Left ventricle myocardium inferior (tissue), 1 donor: Measurements from ENCODE around the gene TBCD. TPM values are rescaled to one million over a fixed set of nuclear protein-coding genes. Genes with fewer than 3 reads are reported as not detected.

Source experiments
- DNase-seq: peaks from one replicate; pipeline ENCODE4 v3.0.0-alpha.2; 2020
- H3K27ac ChIP-seq: fragments of 200-600 bp; replicated peaks from 2 replicates; pipeline ENCODE4 v1.8.0; 2021
- H3K27me3 ChIP-seq: fragments of 200-600 bp; 2 replicates; pipeline ENCODE4 v1.8.0; 2021; ENCODE audit warnings: low read depth
- H3K36me3 ChIP-seq: fragments of 200-600 bp; 2 replicates; pipeline ENCODE4 v1.8.0; 2021
- H3K4me1 ChIP-seq: fragments of 200-600 bp; 2 replicates; pipeline ENCODE4 v1.8.0; 2021
- H3K4me3 ChIP-seq: fragments of 200-600 bp; 2 replicates; pipeline ENCODE4 v1.8.0; 2021; ENCODE audit warnings: mild to moderate bottlenecking, moderate library complexity
- H3K9me3 ChIP-seq: fragments of 200-600 bp; replicated peaks from 2 replicates; pipeline ENCODE4 v1.8.0; 2021
- intact Hi-C: fragments of 100-400 bp; cut with micrococcal nuclease; formaldehyde crosslinking; loops from one replicate; pipeline ENCODE4 v1.11.0; 2022
- total RNA-seq: library from RNA; stranded (reverse); fragmentation: NEBNext Ultra II Directional; extraction: Animal tissue kit (Norgen Biotek cat#: 25700); gene quantifications from one replicate; pipeline ENCODE4 v1.2.1, GENCODE V29; 2021
- TF ChIP-seq, protein P1 (sequence below): fragments of 200-600 bp; IDR thresholded peaks from 2 replicates; pipeline ENCODE4 v1.8.0; 2021; ENCODE audit warnings: antibody characterized with exemption, mild to moderate bottlenecking, borderline replicate concordance
- donor health status: DM: no; HTN: yes; CAD: no; lungs with severe emphysema.

Gene TBCD
- total RNA-seq, 1 donor from 2014 or later, result 48.0 TPM

GRCh38 chr17:82914375-82914774 is 162.5 kb downstream of the TBCD start:
- H3K9me3 ChIP-seq, result no peaks in the 10 kb centered on the region
- TF ChIP-seq, protein P1, sequence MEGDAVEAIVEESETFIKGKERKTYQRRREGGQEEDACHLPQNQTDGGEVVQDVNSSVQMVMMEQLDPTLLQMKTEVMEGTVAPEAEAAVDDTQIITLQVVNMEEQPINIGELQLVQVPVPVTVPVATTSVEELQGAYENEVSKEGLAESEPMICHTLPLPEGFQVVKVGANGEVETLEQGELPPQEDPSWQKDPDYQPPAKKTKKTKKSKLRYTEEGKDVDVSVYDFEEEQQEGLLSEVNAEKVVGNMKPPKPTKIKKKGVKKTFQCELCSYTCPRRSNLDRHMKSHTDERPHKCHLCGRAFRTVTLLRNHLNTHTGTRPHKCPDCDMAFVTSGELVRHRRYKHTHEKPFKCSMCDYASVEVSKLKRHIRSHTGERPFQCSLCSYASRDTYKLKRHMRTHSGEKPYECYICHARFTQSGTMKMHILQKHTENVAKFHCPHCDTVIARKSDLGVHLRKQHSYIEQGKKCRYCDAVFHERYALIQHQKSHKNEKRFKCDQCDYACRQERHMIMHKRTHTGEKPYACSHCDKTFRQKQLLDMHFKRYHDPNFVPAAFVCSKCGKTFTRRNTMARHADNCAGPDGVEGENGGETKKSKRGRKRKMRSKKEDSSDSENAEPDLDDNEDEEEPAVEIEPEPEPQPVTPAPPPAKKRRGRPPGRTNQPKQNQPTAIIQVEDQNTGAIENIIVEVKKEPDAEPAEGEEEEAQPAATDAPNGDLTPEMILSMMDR, result peak; percentile 57
- peaks cover 29% of the 10 kb centered on the region for H3K4me1 ChIP-seq
- H3K4me3 ChIP-seq, result no peak overlapping the region
- peak overlapping the region; percentile 16 for H3K27ac ChIP-seq
- intact Hi-C loops, result no loop called here
- no peaks in the 10 kb centered on the region for H3K27me3 ChIP-seq
- DNase-seq, result peak; percentile 56
- H3K36me3 ChIP-seq, result peaks cover 9% of the 10 kb centered on the region

DNA sequence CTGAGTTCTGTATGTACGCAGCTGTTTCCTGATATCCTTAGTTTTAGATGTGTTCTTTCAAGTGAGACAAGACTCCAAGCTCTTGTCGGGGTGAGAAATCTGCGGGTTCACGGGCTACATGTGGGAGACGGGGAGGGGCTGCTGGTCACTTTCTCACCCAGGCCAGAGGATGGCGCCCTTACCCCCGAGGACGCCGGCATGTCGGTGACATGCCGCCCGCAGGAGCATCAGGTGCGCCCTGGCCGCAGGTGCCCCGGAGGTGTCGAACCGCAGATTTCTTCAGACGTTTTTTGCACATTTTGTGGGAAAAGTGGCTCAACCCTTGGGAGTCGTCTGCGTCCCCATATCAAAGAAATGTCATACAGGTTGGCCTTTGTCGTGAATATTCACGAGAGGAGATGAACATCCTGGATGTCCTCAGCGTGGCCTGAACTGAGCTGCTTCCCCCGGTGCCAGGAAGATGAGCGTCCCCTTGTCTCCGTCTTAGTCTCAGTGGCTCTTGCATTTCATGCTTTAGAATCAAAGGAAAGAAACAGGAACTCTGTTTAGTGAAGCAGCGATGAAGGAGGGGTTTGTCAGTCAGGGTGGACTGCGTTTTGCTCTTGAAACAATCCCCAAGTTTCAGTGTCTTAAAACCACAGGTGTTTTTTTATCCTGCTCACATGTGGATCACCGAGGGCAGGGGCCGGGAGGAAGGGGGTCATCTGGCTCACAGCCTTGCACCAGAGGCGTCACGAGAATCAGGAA is 163.3 kb downstream of the TBCD start:
- peaks cover 29% of the 10 kb centered on the region for H3K4me1 ChIP-seq
- H3K9me3 ChIP-seq, result no peaks in the 10 kb centered on the region
- H3K27me3 ChIP-seq, result no peaks in the 10 kb centered on the region
- H3K27ac ChIP-seq, result peak overlapping the region; percentile 16
- H3K4me3 ChIP-seq, result no peak overlapping the region
- intact Hi-C loops, result loop anchor here (5.0 kb wide), 1 partner anchor 133 kb away; no protein-coding TSS in a partner anchor
- no peak for DNase-seq
- TF ChIP-seq, protein P1, result no peak
- peaks cover 7% of the 10 kb centered on the region for H3K36me3 ChIP-seq

DNA sequence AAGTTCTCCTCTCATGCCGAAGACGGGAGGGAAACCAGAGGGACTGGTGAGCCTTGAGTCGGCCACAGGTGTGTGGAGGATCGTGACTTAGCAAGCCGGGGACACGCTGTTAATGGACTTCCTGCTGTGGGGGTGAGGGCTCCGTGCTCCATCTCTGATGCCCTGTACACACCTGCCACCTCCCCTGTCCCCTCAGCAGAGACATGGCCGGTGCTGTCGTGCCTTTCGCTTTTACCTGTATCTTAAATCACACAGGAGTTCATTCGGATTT is 163.8 kb downstream of the TBCD start:
- H3K27me3 ChIP-seq, result no peaks in the 10 kb centered on the region
- intact Hi-C loops, result loop anchor here (5.0 kb wide), 1 partner anchor 133 kb away; no protein-coding TSS in a partner anchor
- TF ChIP-seq, protein P1, result no peak

GRCh38 chr17:82917699-82918345 is 166.0 kb downstream of the TBCD start:
- no peak overlapping the region for H3K27ac ChIP-seq
- intact Hi-C loops, result loop anchor here (5.0 kb wide), 1 partner anchor 136 kb away; no protein-coding TSS in a partner anchor
- peaks cover 22% of the 10 kb centered on the region for H3K36me3 ChIP-seq
- peaks cover 19% of the 10 kb centered on the region for H3K4me1 ChIP-seq
- TF ChIP-seq, protein P1, result peak; percentile 47
- H3K27me3 ChIP-seq, result no peaks in the 10 kb centered on the region
- DNase-seq, result no peak
- H3K9me3 ChIP-seq, result no peaks in the 10 kb centered on the region
- H3K4me3 ChIP-seq, result no peak overlapping the region

More for the DNA sequence above, 163.8 kb downstream of the TBCD start:
- Histone ChIP-seq H3K9me3 (no peaks in the 10 kb centered on the region), H3K4me3 (no peak overlapping the region), H3K27ac (no peak overlapping the region), H3K4me1 (peaks cover 29% of the 10 kb centered on the region), H3K36me3 (peaks cover 6% of the 10 kb centered on the region)
- no peak for DNase-seq

- TF ChIP-seq, protein P1, result no peak
- DNase-seq, result no peak
- H3K27ac ChIP-seq, result no peak overlapping the region
- peaks cover 14% of the 10 kb centered on the region for H3K4me1 ChIP-seq
- no peak overlapping the region for H3K4me3 ChIP-seq
- H3K36me3 ChIP-seq, result peaks cover 28% of the 10 kb centered on the region
- H3K27me3 ChIP-seq, result no peaks in the 10 kb centered on the region
- H3K9me3 ChIP-seq, result no peaks in the 10 kb centered on the region
- intact Hi-C loops, result loop anchor here (5.0 kb wide), 1 partner anchor 136 kb away; no protein-coding TSS in a partner anchor
Measured at GRCh38 chr17:82918508-82918907, 166.6 kb downstream of the TBCD start.
